ENCODE data around the gene P2RX7.

DNA sequence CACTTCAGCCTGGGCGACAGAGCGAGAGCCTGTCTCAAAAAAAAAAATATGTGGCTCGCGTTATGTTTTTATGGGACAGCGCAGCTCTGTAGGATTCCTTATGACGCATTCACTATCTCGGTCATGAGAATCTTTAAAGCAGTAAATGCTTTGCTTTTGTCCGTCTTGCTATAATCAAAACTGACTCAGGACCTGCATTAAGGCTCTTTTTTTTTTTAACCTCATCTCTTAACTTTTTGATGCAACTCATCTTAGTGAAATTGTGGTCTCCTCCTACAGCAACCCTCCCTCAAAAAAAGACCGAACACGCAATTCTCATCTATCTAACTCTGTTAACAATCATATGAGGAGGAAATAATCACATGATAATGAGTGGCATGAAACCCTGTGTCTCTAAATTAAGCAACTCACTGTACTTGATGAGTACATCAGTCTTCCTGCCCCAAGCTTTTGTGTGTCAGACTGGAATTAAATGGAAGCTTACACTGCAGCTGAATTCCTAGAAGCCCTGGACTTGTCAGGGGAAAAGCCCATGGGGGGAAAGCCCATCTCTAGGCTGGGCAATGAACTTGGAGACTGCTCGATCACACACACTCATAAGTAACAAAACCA is 81.6 kb downstream of the P2RX7 start:
- TF ChIP-seq, protein P1, sequence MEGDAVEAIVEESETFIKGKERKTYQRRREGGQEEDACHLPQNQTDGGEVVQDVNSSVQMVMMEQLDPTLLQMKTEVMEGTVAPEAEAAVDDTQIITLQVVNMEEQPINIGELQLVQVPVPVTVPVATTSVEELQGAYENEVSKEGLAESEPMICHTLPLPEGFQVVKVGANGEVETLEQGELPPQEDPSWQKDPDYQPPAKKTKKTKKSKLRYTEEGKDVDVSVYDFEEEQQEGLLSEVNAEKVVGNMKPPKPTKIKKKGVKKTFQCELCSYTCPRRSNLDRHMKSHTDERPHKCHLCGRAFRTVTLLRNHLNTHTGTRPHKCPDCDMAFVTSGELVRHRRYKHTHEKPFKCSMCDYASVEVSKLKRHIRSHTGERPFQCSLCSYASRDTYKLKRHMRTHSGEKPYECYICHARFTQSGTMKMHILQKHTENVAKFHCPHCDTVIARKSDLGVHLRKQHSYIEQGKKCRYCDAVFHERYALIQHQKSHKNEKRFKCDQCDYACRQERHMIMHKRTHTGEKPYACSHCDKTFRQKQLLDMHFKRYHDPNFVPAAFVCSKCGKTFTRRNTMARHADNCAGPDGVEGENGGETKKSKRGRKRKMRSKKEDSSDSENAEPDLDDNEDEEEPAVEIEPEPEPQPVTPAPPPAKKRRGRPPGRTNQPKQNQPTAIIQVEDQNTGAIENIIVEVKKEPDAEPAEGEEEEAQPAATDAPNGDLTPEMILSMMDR (IDR thresholded peaks at IDR 0.05) = no peak
- TF ChIP-seq POLR2A (IDR thresholded peaks at IDR 0.05) = no peak
